HG03025 (cell line): ENCODE data around the gene AK9.
A peak's percentile ranks its signal among the peaks of the same experiment; 100 is the strongest.

ENCODE experiments used
- ATAC-seq: cut with Tn5 transposase; IDR thresholded peaks from one replicate; pipeline ENCODE4 v1.9.1; 2021; ENCODE audit warnings: mild to moderate bottlenecking, moderate library complexity; ENCODE audit not compliant: unreplicated experiment, low FRiP score

AK9 gene

GRCh38 chr6:109485266-109485935 is 205.6 kb downstream of the AK9 start:
- no peak for ATAC-seq

- no peak for ATAC-seq
These were observed 206.9 kb downstream of the AK9 start for GRCh38 chr6:109484122-109484521.

DNA sequence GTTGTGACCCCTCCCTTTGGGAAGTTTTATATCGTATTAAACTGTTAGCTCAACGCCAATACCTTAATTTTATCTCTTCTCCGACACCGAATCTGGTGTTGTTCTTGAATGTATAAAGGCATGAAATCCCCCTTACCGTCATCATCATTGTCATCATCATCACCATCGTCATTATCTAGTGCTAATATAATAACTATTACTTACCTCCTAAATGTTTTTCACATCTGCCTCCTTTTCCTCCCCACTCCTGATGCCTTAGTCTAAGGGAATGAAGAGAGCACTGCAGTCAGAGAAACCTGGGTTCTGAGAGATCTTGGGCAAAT is 207.3 kb downstream of the AK9 start:
- no peak for ATAC-seq

DNA sequence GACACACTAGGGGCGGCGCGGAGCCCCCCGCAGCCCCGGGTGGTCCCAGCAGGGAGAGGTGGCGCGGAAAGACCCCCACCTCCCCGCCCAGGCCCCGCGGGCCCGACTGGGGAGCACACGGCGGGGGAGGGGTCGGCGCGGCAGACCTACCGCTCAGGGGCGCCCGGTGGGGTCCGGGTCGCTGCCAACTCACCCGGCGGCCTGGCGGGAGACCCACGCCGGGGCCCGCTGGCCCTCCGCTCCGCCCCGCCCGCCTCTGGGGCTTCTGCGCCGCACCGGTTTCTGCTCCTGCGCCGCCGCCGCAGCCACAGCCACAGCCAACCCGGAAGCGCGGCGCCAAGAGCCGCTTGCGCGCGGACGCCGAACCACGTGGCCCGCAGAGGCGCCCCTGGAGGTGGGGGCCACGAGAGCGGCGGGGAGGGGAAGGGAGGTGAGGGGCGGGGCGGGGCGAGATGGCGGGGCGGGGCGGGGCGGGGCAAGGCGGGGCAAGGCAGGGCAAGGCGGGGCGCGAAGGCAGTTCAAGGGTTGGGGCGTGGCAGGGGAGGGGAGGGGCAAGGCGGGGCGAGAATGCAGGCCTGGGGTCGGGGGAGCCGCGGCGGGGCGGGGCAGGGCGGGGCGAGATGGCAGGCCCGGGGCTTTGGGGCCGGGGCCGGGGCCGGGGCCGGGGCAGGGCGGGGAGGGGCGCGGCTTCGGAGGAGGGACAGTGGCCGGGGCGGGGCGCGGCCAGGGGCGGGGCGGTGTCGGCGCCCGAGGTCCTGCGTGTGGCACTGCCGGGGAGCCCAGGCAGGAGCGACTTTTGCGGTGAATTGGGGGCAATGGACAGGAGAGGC is 207.9 kb downstream of the AK9 start, which contains the start of gene ZBTB24:
TSS of gene ZBTB24 (minus strand) at position 315 of the 830 bp plus-strand sequence. CDS start 1,193 bp downstream, outside the sequence.
- peak; percentile 66 for ATAC-seq

GRCh38 chr6:109480993-109481480 is 210.0 kb downstream of the AK9 start:
- ATAC-seq, result no peak

- ATAC-seq, result no peak
These were observed 212.0 kb downstream of the AK9 start for GRCh38 chr6:109478841-109479624.

GRCh38 chr6:109478222-109478805 is 212.7 kb downstream of the AK9 start:
- no peak for ATAC-seq

DNA sequence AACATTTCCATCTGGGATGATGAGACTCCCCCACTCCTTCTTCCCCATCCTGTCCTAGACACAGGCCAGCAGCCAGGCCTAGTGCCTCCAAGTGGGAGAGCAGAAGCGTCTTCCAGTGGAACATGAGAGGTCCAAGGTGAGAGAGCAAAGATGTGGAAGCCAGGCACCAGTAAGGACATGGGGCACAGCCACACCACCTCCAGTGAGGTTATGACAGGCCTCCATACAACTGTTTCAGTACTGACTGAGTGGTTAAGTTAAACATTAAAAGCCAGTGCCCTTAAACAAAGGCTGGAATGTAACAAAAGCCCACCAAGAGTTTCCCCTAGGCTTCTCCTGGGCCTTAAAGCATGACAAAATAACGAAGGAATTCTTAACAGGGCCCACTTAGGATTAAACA is 213.3 kb downstream of the AK9 start:
- no peak for ATAC-seq

GRCh38 chr6:109477184-109477583 is 213.8 kb downstream of the AK9 start:
- no peak for ATAC-seq

GRCh38 chr6:109475625-109476024 is 215.4 kb downstream of the AK9 start:
- ATAC-seq, result no peak

DNA sequence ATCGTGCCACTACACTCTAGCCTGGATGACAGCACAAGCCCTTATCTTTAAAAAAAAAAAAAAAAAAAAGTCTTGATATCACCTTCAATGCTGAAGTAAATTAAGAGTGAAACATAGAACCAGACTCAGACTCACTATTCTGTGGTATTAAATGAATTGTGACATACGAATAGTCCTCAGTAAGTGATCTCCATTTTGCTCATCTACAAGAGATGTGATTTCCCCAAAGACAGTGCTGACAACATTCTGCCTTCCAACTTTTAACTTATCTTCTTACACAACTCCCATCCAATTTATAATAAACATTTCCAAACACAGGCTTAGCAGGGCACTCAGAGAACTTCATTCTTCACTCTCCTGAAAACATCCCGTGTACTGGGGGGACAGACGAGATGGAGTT is 216.0 kb downstream of the AK9 start:
- no peak for ATAC-seq

DNA sequence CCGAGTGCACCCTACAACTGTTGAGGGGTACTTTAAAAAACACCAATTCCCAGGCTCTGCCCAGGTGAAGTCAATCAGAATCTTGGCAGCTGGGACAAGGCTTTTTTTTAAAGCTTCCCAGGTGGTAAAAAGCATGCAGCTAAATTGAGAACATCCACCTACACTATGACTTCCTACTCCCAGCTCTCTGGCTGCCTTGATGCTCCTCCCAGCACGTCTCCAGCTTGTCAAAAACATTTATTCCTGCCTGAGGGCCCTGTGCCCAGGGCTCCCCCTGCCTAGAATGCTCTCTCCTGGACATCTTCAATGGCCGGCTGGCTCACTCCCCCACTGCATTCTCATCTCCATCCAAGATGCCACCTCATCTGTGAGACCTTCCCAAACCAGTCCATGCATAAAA is 217.9 kb downstream of the AK9 start:
- no peak for ATAC-seq

DNA sequence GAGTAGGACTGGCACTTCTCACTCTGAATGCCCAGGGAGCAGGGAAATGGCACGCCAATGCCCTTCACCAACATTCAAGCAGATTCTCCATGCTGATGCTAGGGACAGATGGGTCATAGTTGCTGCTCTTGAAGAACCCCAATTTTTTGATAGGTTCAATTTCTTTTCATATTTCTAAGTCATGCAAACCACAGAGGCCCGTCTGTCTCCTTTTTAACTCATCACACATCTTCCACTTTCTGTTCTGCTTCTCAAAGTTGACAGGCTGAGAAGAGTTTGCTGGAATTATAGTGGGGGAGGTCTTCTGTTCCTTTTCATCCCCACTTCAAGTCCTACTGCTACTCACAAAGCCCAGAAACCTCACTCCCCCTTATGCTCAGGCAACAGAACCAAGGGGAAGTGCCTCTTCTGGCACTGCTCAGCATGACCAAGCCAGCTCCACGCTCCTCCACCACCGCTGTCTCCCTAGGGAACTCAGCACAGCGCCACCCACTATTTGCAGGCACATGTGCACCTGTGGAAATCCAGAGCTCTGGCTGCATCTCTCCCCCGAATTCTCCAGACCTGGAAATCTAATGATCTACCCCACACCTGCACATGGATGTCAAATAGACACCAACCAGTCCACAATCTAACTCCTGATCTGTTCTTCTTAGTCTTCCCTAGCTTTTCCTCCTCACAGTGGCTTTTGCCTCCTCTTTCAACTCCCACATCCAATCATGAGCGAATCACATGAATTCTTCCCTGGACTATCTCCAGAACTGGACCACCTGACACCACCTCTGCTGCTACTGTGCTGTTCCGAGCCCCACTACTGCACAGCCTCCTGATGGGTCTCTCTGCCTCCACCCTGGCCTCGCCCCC is 218.6 kb downstream of the AK9 start:
- ATAC-seq, result no peak

DNA sequence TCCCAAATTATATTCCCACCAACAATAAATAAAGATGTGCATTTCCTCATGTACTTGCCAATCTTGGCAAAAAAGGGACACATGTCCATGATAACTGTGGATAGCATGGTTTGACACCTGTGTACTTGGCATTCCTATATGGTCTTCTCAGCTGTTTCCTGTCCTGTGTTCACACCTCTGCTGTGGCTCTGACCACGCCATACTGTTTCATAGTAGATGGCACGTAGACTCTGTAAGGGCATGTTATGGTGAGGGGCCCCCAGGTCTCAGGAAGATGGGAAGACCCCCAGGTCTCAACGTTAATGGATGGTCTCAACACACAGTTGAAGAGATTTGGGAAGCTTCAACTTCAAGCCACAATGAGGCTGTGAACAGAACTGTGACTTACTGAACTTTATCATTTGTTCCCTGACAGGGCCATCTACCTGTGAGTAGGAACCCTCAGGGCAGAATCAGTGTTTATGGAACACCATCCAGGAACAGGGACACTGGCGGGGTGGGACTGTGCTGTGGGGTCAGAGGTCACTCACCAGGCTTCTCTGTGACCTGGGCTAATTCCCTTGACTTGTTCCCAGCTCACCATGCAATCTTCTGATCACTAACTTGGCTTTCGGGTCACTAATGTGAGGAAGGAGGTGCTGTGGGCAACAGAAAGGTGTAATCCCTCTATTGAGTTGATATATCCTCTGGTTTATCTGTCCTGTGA is 219.7 kb downstream of the AK9 start:
- ATAC-seq, result no peak

GRCh38 chr6:109469591-109470189 is 221.3 kb downstream of the AK9 start:
- ATAC-seq, result no peak

- no peak for ATAC-seq
These were observed 223.3 kb downstream of the AK9 start for GRCh38 chr6:109467696-109468095.

DNA sequence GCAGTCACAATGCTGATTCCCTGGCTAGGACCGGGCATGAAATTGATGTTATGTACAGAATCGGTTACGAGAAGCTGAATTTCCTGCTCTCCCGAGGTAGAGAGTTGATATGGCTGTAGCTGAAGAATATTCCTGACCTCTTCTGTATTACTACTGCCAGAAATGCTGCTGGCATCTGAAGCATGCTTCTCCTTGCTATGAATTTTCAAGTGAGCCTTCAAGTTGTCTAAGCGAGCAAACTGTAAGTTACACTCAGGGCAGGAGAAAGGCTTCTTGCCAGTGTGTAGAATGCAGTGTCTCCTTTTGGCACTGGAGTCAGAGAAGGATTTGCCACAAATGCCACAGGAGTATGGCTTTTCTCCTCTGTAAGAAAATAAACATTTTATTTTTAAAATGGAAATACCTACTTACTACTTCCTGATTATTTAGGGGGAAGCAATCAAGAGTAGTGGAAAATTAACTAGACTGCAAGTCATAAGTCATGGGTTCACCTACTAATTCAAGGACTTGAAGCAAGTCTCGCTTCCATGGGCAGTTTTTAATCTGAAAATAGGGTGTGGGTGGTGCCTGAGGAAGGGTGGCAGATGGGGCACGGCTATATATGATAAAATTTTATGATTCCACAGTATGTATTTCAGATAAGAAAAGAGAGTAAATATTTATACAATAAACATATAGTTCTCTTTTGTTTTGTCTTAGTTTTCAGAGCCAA is 224.6 kb downstream of the AK9 start:
- no peak for ATAC-seq

GRCh38 chr6:109465772-109466171 is 225.2 kb downstream of the AK9 start:
- no peak for ATAC-seq
